Measurements from ENCODE around the gene NOTCH4.
"Not testable (repeated sequence)": the region's sequence is repeated elsewhere in the genome, so short reads cannot be mapped to it uniquely, and the experiment has no call there.

Gene NOTCH4

DNA sequence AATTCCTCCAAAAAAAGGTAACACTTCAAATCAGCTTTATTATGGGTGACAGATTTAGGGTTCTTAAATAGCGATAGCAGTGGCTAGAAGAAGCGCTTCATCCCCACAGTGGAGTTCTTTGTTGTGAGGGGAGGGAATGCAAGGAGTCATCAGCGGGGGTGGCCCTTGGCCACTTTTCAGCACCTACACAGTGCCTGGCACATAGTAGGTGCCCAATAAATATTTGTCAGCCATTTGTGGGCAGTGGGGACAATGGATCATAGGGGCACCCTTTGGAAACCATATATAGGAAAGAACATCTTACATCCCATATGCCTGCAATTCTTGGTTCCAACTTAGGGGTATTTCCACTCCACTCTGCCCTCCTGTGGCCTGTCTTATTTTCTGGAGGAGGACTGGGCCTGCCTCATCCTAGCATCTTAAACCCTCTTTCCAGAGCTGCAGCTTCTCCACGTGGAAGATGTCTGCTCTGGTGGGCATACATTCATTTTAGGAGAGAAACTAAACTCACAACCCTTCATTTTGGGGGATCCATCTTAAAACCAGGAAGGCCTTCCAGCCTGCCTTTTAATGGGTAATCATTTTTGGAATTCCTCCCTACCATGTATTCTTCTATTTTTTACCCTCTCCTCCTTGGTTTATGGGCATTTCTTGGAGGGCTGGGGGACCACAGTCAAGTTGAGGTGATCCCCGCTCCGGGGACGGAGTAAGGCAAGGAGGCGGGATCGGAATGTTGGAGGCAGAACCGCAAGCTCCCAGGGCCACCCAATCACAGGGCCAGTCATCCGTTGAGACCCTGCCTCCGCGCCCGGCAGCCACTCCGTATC is 28.8 kb downstream of the NOTCH4 start:
- FAIRE-seq, result peak; percentile 40

GRCh38 chr6:32194388-32194787 is 29.5 kb downstream of the NOTCH4 start:
- no peak for DNase-seq (ENCODE audit: low spot score)
- no peak for FAIRE-seq

More for the DNA sequence above, 28.8 kb downstream of the NOTCH4 start:
- DNase-seq (ENCODE audit: low spot score), result no peak

DNA sequence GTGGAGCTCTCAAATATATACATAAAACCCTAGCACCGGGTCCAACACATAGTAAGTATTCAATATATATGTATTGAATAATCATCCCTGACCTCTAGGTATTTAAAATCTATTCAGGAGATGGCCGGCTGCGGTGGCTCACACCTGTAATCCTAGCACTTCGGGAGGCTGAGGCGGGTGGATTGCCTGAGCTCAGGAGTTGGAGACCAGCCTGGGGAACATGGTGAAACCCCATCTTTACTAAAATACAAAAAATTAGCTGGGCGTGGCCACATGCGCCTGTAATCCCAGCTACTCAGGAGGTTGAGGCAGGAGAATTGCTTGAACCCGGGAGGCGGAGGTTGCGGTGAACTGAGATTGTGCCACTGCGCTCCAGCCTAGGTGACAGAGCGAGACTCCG is 30.8 kb downstream of the NOTCH4 start:
- DNase-seq (ENCODE audit: low spot score); FAIRE-seq: not testable (repeated sequence)

- FAIRE-seq, result no peak
- no peak for DNase-seq (ENCODE audit: low spot score)
Measured at GRCh38 chr6:32192608-32193039, 31.2 kb downstream of the NOTCH4 start, which contains the start of gene GPSM3. TSS of gene GPSM3 (minus strand) at chr6:32192643. CDS start at chr6:32192513, 130 bp downstream.

GRCh38 chr6:32191696-32192607 is 31.9 kb downstream of the NOTCH4 start:
- FAIRE-seq (no peak), DNase-seq (ENCODE audit: low spot score) (no peak)

GRCh38 chr6:32190911-32191677 is 32.8 kb downstream of the NOTCH4 start:
- no peak for DNase-seq (ENCODE audit: low spot score)
- no peak for FAIRE-seq

GRCh38 chr6:32190054-32190851 is 33.6 kb downstream of the NOTCH4 start, which contains the start of gene PBX2:
TSS of gene PBX2 (minus strand) at chr6:32190202. CDS start at chr6:32189915, 287 bp downstream.
- DNase-seq (ENCODE audit: low spot score) (peak; percentile 82), FAIRE-seq (no peak)

- FAIRE-seq, result no peak
- DNase-seq (ENCODE audit: low spot score), result no peak
Measured at GRCh38 chr6:32189742-32190053, 34.2 kb downstream of the NOTCH4 start.

- DNase-seq (ENCODE audit: low spot score) (no peak), FAIRE-seq (no peak)
Measured at GRCh38 chr6:32189069-32189741, 34.7 kb downstream of the NOTCH4 start.

DNA sequence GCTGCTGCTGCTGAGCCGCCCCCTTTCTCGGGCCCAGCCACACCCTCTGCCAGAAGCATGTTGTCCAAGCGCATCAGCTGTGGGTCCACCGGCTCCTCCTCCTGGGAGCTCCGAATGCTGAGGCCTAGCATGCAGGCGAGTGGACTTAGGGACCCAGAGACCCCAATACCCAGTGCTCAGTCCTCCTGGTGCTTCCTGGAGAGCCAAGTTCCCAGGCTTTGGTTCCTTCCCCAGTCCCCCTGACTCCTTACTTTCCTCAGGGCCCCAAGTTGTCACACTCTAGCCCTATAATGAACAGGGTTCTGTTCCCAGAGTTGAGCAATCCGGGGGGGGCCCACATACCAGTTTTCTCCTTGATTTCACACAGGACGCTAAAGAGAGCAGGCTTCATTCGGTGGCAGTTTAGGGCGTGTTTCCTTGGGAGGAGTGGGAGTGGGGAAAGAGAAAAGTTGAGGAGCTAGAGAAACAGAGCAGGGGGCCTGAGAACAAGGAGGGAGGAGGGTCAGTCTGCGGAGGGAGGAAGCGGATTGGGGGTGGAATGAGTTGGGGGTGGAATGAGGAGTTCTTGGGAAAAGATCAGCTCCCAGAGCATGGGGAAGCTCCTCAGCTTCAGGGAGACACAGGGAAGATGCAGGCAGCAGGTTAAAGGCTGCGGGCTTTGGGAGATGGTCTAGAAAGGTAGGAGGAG is 35.3 kb downstream of the NOTCH4 start:
- DNase-seq (ENCODE audit: low spot score), result no peak
- FAIRE-seq, result no peak

DNA sequence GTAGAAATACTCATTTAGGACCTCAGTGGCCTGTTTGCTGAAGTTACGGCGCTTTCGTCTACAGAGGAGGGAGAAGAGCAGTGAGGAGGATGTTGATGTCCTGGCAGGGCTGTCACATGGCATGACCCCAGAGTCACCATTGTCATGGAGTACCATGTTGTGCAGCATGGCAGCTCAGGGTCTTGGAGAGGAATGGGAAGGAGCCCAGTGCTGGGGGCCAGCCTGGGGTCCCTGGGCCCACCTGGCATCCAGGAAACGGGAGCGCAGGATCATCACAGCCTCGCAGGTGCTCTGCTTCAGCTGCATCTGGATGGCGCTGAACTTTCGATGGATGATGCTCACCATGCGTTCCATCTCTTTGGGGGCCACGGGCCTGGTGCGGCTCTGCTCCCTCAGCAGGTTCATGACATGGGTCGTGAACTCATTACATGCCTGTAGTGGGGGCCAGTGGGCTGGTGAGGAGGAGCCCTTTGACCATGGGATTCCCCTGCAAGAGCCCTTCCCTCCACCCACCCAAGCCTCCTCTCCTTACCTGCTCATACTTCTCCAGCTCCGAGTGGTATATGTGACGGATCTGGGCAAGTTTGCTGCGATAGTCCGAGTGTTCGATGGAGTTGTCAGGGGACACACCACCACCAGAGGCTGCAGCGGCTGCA is 36.0 kb downstream of the NOTCH4 start:
- not testable (repeated sequence) for DNase-seq (ENCODE audit: low spot score); FAIRE-seq

DNA sequence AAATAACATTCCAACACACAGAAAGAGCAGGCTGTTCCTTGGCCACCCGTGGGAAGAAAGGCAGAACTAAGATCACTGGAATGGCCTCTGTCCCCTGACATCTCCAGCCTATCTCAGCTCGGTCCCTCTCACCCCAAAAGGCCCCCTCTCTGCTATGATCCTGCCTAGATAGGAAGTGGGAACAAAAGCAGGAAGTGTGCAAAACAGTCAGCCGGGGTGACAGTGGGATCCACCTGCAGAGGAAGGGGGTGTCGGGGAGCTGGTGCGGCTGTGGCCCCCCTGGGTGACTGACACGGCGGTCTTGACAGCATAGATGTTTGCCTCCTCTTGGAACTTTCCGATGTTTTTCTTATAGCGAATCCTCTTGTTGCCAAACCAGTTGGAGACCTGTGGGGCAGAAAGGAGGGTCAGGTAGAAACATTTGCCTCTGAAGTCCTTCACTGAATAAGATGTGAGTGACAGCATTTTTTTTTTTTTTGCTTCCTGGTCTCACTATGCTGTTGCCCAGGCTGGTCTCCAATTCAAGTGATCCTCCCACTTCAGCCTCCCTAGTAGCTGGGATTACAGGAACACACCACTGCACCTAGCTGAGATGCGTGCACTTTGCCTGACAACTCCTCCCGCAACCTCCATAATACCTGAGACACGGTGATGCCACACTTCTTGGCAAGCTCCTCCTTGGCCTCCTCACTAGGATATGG is 36.7 kb downstream of the NOTCH4 start:
- FAIRE-seq (no peak), DNase-seq (ENCODE audit: low spot score) (no peak)

GRCh38 chr6:32186151-32186840 is 37.6 kb downstream of the NOTCH4 start:
- DNase-seq (ENCODE audit: low spot score); FAIRE-seq: not testable (repeated sequence)

GRCh38 chr6:32185681-32186131 is 38.2 kb downstream of the NOTCH4 start:
- peak; percentile 55 for DNase-seq (ENCODE audit: low spot score)
- FAIRE-seq, result not testable (repeated sequence)

DNA sequence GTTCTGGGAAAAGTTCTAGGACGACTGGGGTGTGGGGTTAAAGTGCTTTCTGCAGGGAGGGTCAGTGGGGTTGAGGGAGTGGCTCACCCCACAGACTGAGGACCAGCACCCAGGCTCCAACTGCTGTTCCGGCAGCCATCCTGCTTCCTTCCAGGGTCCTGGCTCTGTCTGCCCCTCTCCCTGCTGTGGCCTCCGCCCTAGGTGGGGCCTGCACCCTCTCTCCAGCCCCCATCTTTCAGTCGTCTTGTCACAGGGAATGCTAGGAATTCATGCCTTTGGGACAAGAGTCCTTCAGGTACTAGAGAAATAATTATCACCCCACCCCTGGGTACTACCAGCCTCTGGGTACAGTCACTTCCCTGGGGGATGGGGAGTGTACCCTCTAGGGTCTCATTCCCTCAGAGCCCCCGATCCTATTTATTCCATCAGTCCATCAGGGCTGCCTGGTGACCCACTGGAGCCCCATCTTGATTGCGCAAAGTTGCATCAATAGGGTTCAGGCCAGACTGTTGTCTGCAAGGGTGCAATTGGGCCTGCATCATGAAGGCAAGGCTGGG is 39.7 kb downstream of the NOTCH4 start, which contains the start of gene AGER:
Gene AGER, minus strand, starts transcription at position 170 of the 557 bp plus-strand sequence. Its CDS starts 31 bp downstream, at position 139.
- no peak for FAIRE-seq
- no peak for DNase-seq (ENCODE audit: low spot score)

DNA sequence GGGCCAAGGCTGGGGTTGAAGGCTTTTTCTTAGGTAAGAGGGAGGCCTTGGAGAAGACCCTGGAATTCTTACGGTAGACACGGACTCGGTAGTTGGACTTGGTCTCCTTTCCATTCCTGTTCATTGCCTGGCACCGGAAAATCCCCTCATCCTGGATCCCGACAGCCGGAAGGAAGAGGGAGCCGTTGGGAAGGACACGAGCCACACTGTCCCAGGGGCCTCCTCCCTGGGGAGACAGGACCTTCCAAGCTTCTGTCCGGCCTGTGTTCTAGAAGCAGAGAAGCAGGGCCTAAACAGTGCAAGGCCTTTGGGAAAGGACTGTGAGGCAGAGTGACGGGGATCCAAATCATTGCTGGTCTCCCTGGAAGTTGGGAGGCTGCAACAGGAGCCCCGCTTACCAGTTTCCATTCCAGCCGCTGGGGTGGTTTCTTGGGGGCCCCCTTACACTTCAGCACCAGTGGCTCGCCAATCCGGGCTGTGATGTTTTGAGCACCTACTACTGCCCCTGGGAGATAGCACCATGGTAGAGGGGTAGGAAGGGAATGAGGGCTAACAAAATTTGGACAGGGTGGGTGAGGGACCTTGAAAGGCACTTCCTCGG is 40.3 kb downstream of the NOTCH4 start:
- DNase-seq (ENCODE audit: low spot score) (no peak), FAIRE-seq (no peak)

GRCh38 chr6:32183030-32183429 is 40.8 kb downstream of the NOTCH4 start:
- FAIRE-seq (no peak), DNase-seq (ENCODE audit: low spot score) (no peak)

Measured in urothelium cell line (cell line).